Suprapubic skin (tissue), 4 donors: ENCODE results near the gene JMJD4.

Experiments
- POLR2A ChIP-seq, 2 donors: fragments of 450-650 bp; IDR thresholded peaks; one replicate each; pipeline ENCODE4 v1.6.1; 2017; ENCODE audit warnings: antibody characterized with exemption in 2 of 2, mild to moderate bottlenecking in 2 of 2, moderate library complexity in 2 of 2
- POLR2AphosphoS5 ChIP-seq, 3 donors: sonication (generic); formaldehyde crosslinking; IDR thresholded peaks; one replicate each; pipeline ENCODE4 v1.6.1; 2017; ENCODE audit warnings: antibody characterized with exemption in 3 of 3
- TF ChIP-seq, protein P1 (sequence below), 2 donors: fragments of 200-600 bp in 1 of 2; fragments of 450-650 bp in 1 of 2; sonication (generic) in 1 of 2; IDR thresholded peaks; one replicate each; pipeline ENCODE4 v1.5.1; 2016 to 2019; ENCODE audit warnings: antibody characterized with exemption in 2 of 2, mild to moderate bottlenecking in 1 of 2, moderate library complexity in 1 of 2

- TF ChIP-seq, protein P1, sequence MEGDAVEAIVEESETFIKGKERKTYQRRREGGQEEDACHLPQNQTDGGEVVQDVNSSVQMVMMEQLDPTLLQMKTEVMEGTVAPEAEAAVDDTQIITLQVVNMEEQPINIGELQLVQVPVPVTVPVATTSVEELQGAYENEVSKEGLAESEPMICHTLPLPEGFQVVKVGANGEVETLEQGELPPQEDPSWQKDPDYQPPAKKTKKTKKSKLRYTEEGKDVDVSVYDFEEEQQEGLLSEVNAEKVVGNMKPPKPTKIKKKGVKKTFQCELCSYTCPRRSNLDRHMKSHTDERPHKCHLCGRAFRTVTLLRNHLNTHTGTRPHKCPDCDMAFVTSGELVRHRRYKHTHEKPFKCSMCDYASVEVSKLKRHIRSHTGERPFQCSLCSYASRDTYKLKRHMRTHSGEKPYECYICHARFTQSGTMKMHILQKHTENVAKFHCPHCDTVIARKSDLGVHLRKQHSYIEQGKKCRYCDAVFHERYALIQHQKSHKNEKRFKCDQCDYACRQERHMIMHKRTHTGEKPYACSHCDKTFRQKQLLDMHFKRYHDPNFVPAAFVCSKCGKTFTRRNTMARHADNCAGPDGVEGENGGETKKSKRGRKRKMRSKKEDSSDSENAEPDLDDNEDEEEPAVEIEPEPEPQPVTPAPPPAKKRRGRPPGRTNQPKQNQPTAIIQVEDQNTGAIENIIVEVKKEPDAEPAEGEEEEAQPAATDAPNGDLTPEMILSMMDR (IDR thresholded peaks at IDR 0.05) = no peak
- TF ChIP-seq POLR2AphosphoS5 (IDR thresholded peaks at IDR 0.05) (no peak), POLR2A (IDR thresholded peaks at IDR 0.05) (no peak)
These were observed 32.5 kb upstream of the JMJD4 start for GRCh38 chr1:227767401-227768124.
